ENCODE data around the gene PHGDH. TPM values are rescaled to one million over a fixed set of nuclear protein-coding genes. Genes with fewer than 3 reads are reported as not detected.
A peak's percentile ranks its signal among the peaks of the same experiment; 100 is the strongest.

The PHGDH gene
- total and polyA plus RNA-seq, 9 of the 15 experiments (the other 6 are each of a cell fraction or from before 2014, with no cell fraction given), result 6.7 to 84.2 (median 36.2) TPM

GRCh38 chr1:119712342-119713038 is 756 bp downstream of the PHGDH start (continued):
- TF ChIP-seq ZBTB49 (CRISPR knock-in tag; IDR thresholded peaks at IDR 0.05; ENCODE audit: borderline replicate concordance) (no peak), NONO (IDR thresholded peaks at IDR 0.05; ENCODE audit: low read depth in 2 of 2, low read length in 1 of 2) (peak in 1 of 2 experiments; percentile 39; a peak in 1 of 4 replicates), TRIM25 (IDR thresholded peaks at IDR 0.05; ENCODE audit: borderline replicate concordance) (no peak), PCBP1 (IDR thresholded peaks at IDR 0.05; ENCODE audit: low read depth, low read length, poor library complexity, severe bottlenecking) (peak; percentile 42), ZFPM2 (CRISPR knock-in tag; IDR thresholded peaks at IDR 0.05) (no peak), MCM2 (IDR thresholded peaks at IDR 0.05; ENCODE audit: low read depth) (no peak), MXD1 (CRISPR knock-in tag; IDR thresholded peaks at IDR 0.05; ENCODE audit: borderline replicate concordance, poor library complexity, severe bottlenecking) (no peak)

Data from K562 (cell line).